Activated naive CD4-positive, alpha-beta T cell treated with anti-CD3 and anti-CD28 coated beads, Interleukin-2, amount 10 ng/mL, durations not matched to agents 7 days and 5 days (primary cell): Measurements from ENCODE around the gene CPB1.

Experiments used
- CTCF ChIA-PET: fragments of 350-600 bp; sonication (Branson Sonifier 250); formaldehyde crosslinking; loops from one replicate; lab custom pipeline; 2021; ENCODE audit warnings: antibody characterized with exemption; lab: Charles Lee
- DNase-seq: peaks from one replicate; pipeline ENCODE4 v3.0.0-alpha.2; 2020
- H3K27ac Mint-ChIP-seq: one replicate; pipeline ENCODE4 v1.8.0; 2021; ENCODE audit warnings: mild to moderate bottlenecking, moderate library complexity, mixed read lengths
- H3K27me3 Mint-ChIP-seq: one replicate; pipeline ENCODE4 v1.8.0; 2021; ENCODE audit warnings: mild to moderate bottlenecking, mixed read lengths
- H3K36me3 Mint-ChIP-seq: one replicate; pipeline ENCODE4 v1.8.0; 2021; ENCODE audit warnings: mixed read lengths
- H3K4me1 Mint-ChIP-seq: one replicate; pipeline ENCODE4 v1.8.0; 2021; ENCODE audit warnings: mixed read lengths
- H3K4me3 Mint-ChIP-seq: one replicate; pipeline ENCODE4 v1.8.0; 2021; ENCODE audit warnings: mild to moderate bottlenecking, moderate library complexity, mixed read lengths
- H3K9me3 Mint-ChIP-seq: one replicate; pipeline ENCODE4 v1.8.0; 2021; ENCODE audit warnings: mixed read lengths

The CPB1 gene

DNA sequence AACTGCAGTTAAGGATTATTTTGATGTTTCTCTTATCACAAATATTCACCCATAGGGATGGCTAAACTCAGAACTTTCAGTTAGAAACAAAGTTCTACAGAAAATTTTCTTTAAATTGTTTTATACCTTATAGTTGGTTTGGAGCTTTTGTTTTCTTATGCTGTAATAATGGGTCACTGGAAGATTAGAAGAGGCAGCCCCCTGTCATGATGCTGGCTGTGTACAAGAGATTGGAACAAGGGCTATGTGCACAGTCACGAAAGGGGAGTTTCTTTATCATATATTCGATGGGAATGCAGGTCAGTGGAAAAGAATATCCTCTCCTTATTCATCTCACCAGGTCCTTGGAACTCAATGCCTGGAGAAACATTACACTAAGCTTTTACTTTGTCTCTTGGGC lies 25.5 kb downstream of the CPB1 start:
- CTCF ChIA-PET: interaction anchor here (0.9 to 1.4 kb wide), 3 partner anchors 10 to 37 kb away, joined by 3 read pairs; no protein-coding TSS in a partner anchor
- H3K27me3 Mint-ChIP-seq: peaks cover 3% of the 10 kb centered on the region
- no peaks in the 10 kb centered on the region for H3K36me3 Mint-ChIP-seq
- no peak overlapping the region for H3K27ac Mint-ChIP-seq
- no peak overlapping the region for H3K4me3 Mint-ChIP-seq
- H3K4me1 Mint-ChIP-seq: no peaks in the 10 kb centered on the region
- DNase-seq: no peak
- H3K9me3 Mint-ChIP-seq: no peaks in the 10 kb centered on the region

GRCh38 chr3:148854061-148854460 lies 26.4 kb downstream of the CPB1 start:
- no peaks in the 10 kb centered on the region for H3K9me3 Mint-ChIP-seq
- no peak overlapping the region for H3K27ac Mint-ChIP-seq
- no peak overlapping the region for H3K4me3 Mint-ChIP-seq
- no peak for DNase-seq
- peaks cover 3% of the 10 kb centered on the region for H3K27me3 Mint-ChIP-seq
- CTCF ChIA-PET: interaction anchor here (0.9 to 1.1 kb wide), 2 partner anchors 9 to 36 kb away, joined by 3 read pairs; no protein-coding TSS in a partner anchor
- H3K36me3 Mint-ChIP-seq: no peaks in the 10 kb centered on the region
- H3K4me1 Mint-ChIP-seq: no peaks in the 10 kb centered on the region

DNA sequence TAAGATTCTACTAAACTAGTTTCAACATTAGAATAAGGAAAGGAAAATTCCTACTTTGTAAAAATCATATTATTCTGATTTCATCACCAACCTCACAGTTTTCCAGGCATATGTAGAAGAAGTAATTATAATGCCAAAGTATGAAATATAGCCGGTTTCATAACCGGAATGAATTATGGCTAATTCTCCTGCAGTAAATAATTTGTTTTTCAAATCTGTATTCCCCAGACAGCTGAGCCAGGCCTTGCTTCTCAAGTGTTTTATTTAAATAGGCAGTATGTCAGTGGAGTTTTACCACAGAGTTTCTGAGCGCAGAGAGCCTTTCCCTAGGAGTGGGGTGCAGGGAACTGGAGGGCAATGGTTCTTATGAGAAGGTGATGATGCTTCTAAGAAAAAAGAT lies 28.8 kb downstream of the CPB1 start:
- Mint-ChIP-seq H3K4me1 (no peaks in the 10 kb centered on the region), H3K36me3 (no peaks in the 10 kb centered on the region), H3K9me3 (no peaks in the 10 kb centered on the region), H3K4me3 (no peak overlapping the region), H3K27me3 (peaks cover 3% of the 10 kb centered on the region), H3K27ac (no peak overlapping the region)
- CTCF ChIA-PET: no interaction called here
- DNase-seq: no peak

DNA sequence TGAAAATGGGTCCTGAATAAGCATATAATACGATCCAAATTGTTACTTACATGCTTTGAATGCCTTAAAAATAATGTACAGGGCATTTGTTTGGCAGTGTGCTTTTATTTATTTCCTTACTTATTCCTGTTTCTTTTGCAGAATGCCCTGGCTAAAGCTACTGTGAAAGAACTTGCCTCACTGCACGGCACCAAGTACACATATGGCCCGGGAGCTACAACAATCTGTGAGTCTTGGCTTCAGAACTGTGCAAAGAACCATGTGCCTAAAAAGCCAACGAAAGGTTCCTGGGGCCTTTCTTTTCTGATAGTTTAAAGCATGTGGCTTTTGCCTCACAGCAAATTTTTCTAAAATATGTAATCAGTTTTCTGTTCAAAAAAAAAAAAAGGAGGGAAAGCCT lies 29.7 kb downstream of the CPB1 start:
- Mint-ChIP-seq H3K36me3 (no peaks in the 10 kb centered on the region), H3K27ac (no peak overlapping the region), H3K9me3 (no peaks in the 10 kb centered on the region), H3K4me3 (no peak overlapping the region), H3K27me3 (peaks cover 8% of the 10 kb centered on the region), H3K4me1 (no peaks in the 10 kb centered on the region)
- CTCF ChIA-PET: interaction anchor here (0.6 to 1.2 kb wide), 3 partner anchors 18 to 98 kb away, joined by 3 to 4 read pairs (median 3); no protein-coding TSS in a partner anchor
- no peak for DNase-seq

DNA sequence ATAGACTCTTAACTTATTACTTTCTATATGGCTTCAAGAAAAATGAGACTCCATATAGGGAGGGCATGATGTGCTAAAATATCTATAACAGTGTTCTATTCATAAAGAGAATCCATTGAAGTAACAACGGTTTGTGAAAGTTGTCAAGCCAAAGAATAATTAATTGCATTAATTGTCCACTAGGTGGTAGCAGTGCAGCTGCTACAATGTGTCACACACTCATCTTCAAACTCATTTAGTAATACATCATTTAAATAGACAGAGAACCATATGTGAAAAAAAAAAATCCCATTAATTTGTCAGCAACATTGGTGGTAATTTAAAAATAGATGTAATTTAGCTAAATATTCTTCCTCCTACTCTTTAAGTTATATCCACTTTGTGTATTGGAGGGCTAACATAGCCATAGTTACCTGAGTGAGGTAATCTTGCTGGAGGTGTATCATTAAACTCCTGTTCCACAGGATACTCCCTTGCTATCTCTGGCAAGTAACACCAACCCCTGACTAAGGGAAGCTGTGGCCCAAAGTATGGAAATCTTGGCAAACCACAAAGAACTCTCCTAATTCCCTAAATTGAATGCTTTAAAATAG lies 33.8 kb downstream of the CPB1 start:
- no peak overlapping the region for H3K27ac Mint-ChIP-seq
- no peaks in the 10 kb centered on the region for H3K4me1 Mint-ChIP-seq
- no peaks in the 10 kb centered on the region for H3K36me3 Mint-ChIP-seq
- H3K9me3 Mint-ChIP-seq: no peaks in the 10 kb centered on the region
- CTCF ChIA-PET: interaction anchor here (0.6 to 5.4 kb wide), 11 partner anchors 15 to 587 kb away, joined by 3 to 83 read pairs (median 3); no protein-coding TSS in a partner anchor
- DNase-seq: no peak
- peaks cover 19% of the 10 kb centered on the region for H3K27me3 Mint-ChIP-seq
- H3K4me3 Mint-ChIP-seq: no peak overlapping the region

DNA sequence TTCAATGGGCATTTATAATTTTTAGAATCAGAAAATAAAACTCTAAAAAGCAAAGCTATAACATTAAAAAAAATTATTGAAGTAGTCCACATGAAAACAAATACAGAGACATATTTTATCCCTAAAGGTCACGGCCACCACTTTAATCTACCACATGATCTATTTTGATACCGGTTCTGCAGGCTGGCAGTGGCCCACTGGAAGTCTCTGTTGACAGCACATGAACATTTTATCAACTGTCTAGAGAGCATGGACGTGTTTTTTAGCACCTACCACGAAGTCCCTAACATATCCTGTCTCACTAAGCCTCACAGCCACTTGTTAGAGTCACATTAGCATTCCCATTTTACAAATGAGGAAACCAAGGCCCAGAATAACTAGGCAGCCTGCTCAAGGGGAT lies 35.7 kb downstream of the CPB1 start:
- no peak overlapping the region for H3K4me3 Mint-ChIP-seq
- no peak for DNase-seq
- H3K27me3 Mint-ChIP-seq: peaks cover 23% of the 10 kb centered on the region
- no peaks in the 10 kb centered on the region for H3K9me3 Mint-ChIP-seq
- H3K4me1 Mint-ChIP-seq: no peaks in the 10 kb centered on the region
- CTCF ChIA-PET: interaction anchor here (0.7 to 5.4 kb wide), 3 partner anchors 10 to 795 kb away, joined by 3 to 83 read pairs (median 3); no protein-coding TSS in a partner anchor
- no peak overlapping the region for H3K27ac Mint-ChIP-seq
- no peaks in the 10 kb centered on the region for H3K36me3 Mint-ChIP-seq

GRCh38 chr3:148863814-148864213 lies 36.2 kb downstream of the CPB1 start:
- no peaks in the 10 kb centered on the region for H3K9me3 Mint-ChIP-seq
- no peak overlapping the region for H3K4me3 Mint-ChIP-seq
- H3K27ac Mint-ChIP-seq: no peak overlapping the region
- CTCF ChIA-PET: interaction anchor here (0.7 to 5.4 kb wide), 2 partner anchors 81 to 795 kb away, joined by 3 to 83 read pairs; no protein-coding TSS in a partner anchor
- no peak for DNase-seq
- H3K36me3 Mint-ChIP-seq: no peaks in the 10 kb centered on the region
- H3K27me3 Mint-ChIP-seq: peaks cover 23% of the 10 kb centered on the region
- H3K4me1 Mint-ChIP-seq: no peaks in the 10 kb centered on the region

DNA sequence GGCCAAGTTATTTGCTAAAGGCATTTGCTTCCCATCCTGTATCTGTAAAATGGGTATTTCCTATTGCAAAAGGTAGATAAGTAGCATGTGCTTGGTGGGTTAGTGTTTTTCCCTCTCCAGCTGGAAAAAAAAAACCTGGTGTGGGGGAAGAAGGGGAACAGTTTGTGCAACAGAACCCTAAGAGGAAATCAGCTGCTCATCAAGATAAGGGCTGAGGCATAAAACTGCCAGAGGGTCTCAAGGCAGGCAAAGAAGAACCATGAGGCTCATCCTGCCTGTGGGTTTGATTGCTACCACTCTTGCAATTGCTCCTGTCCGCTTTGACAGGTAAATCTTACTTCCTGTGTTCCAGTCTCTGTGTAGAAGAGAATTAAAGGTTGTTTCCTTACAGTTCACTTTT lies 37.4 kb downstream of the CPB1 start, which contains the start of gene CPA3:
Gene CPA3, plus strand, starts transcription at position 248 of the 400 bp plus-strand sequence. Its CDS starts 12 bp downstream, at position 260.
- Mint-ChIP-seq H3K9me3 (no peaks in the 10 kb centered on the region), H3K4me1 (no peaks in the 10 kb centered on the region), H3K36me3 (no peaks in the 10 kb centered on the region), H3K27ac (no peak within 1 kb of the TSS), H3K4me3 (no peak within 1 kb of the TSS), H3K27me3 (peaks cover 23% of the 10 kb centered on the region)
- CTCF ChIA-PET: no interaction called here
- DNase-seq: no peak

DNA sequence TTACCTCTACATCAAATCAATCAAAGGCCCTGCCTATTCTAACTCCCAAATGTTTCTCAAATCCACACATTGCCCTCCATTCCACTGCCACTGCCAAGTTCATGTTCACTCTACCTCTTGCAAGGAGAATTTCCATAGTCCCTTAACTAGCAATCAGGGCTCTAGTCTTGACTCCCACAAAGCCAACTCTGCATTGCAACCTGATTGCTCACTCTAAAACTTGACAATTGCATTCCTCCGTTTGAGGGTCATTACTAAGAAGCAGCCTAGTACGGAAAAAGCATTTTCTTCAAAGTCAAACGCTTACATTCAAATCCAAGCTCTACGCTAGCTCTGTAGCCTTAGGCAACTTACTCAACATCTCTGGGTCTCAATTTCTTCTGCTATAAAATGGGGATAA lies 38.6 kb downstream of the CPB1 start:
- no peak overlapping the region for H3K27ac Mint-ChIP-seq
- no peaks in the 10 kb centered on the region for H3K9me3 Mint-ChIP-seq
- CTCF ChIA-PET: interaction anchor here (0.7 kb wide), 1 partner anchor 13 kb away, joined by 3 read pairs; no protein-coding TSS in a partner anchor
- H3K36me3 Mint-ChIP-seq: no peaks in the 10 kb centered on the region
- H3K4me1 Mint-ChIP-seq: no peaks in the 10 kb centered on the region
- H3K27me3 Mint-ChIP-seq: peaks cover 23% of the 10 kb centered on the region
- H3K4me3 Mint-ChIP-seq: no peak overlapping the region
- no peak for DNase-seq

DNA sequence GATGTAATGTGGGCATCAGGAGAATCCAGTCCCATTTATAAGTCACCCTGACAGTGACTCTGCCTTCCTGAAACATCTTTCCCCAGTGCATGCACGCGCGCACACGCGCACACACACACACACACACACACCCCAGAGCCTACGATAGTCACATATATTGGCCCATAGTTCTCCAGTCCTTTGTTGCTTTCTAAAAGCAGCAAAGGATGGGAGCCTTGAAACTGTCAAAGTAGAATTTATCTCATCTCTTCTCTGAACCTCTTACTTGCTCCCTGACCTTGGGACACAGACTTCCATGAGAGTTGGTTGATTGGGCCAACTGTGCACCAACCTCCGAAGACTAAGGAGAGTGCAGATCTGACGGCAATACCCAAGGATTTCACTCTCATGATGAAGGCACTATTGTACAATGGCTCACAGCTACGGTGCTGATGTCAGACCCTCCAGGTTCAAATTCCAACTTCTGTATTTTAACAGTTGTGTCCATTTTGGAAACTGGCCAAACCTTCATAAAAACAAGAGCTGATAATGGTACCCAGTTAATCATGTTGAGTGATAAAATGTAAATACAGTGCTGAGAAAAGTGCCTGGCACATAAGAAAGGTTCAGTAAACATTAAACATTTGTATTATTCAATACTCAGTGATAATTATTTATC lies 45.8 kb downstream of the CPB1 start:
- Mint-ChIP-seq H3K4me1 (no peaks in the 10 kb centered on the region), H3K36me3 (no peaks in the 10 kb centered on the region), H3K4me3 (no peak overlapping the region), H3K9me3 (no peaks in the 10 kb centered on the region), H3K27me3 (no peaks in the 10 kb centered on the region), H3K27ac (no peak overlapping the region)
- CTCF ChIA-PET: no interaction called here
- no peak for DNase-seq

DNA sequence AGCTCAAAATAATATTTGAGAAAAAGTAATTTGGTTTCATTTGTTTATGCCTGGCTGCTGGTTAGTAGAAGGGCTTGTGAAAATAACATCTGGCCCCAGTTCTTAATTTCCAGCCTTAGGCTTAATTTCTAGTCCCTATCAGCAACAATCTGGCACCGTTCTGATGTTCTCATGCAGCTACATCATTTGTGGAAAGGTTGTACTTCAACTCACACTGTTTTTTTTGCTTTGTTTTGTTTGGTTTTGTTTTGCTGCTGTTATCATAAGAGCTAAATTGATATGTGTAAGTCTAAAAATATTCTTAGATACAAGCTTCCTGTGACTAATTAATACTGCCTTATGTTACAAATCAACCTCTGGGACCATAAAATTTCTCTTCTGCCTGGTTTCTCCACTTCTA lies 46.4 kb downstream of the CPB1 start:
- no peaks in the 10 kb centered on the region for H3K27me3 Mint-ChIP-seq
- no peak for DNase-seq
- no peaks in the 10 kb centered on the region for H3K9me3 Mint-ChIP-seq
- H3K4me1 Mint-ChIP-seq: no peaks in the 10 kb centered on the region
- no peak overlapping the region for H3K27ac Mint-ChIP-seq
- no peaks in the 10 kb centered on the region for H3K36me3 Mint-ChIP-seq
- H3K4me3 Mint-ChIP-seq: no peak overlapping the region
- CTCF ChIA-PET: interaction anchor here (1.0 kb wide), 1 partner anchor 14 kb away, joined by 3 read pairs; no protein-coding TSS in a partner anchor

DNA sequence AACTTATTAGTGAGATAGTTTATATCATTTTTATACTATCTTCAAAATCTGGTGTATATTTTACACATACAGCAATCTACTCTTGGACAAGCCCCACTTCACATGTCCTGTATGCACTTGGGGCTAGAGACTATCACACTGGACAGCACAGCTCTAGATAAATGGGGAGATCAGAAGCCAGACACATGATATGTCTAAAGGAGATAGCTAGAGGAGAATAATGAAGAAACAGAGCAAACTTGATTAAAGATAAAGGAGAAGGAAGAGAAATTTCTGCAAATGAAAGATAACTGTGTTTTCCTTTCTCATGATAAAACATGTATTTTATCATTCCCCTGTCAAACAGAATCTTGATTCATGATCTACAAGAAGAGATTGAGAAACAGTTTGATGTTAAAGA lies 50.5 kb downstream of the CPB1 start:
- no peaks in the 10 kb centered on the region for H3K4me1 Mint-ChIP-seq
- DNase-seq: no peak
- peaks cover 4% of the 10 kb centered on the region for H3K27me3 Mint-ChIP-seq
- no peaks in the 10 kb centered on the region for H3K36me3 Mint-ChIP-seq
- no peak overlapping the region for H3K4me3 Mint-ChIP-seq
- CTCF ChIA-PET: no interaction called here
- H3K27ac Mint-ChIP-seq: no peak overlapping the region
- no peaks in the 10 kb centered on the region for H3K9me3 Mint-ChIP-seq

GRCh38 chr3:148879256-148879655 lies 51.6 kb downstream of the CPB1 start:
- peaks cover 4% of the 10 kb centered on the region for H3K27me3 Mint-ChIP-seq
- DNase-seq: no peak
- CTCF ChIA-PET: no interaction called here
- no peaks in the 10 kb centered on the region for H3K9me3 Mint-ChIP-seq
- H3K4me3 Mint-ChIP-seq: no peak overlapping the region
- no peaks in the 10 kb centered on the region for H3K4me1 Mint-ChIP-seq
- H3K27ac Mint-ChIP-seq: no peak overlapping the region
- no peaks in the 10 kb centered on the region for H3K36me3 Mint-ChIP-seq

- CTCF ChIA-PET: interaction anchor here (1.1 kb wide), 1 partner anchor 19 kb away, joined by 4 read pairs; no protein-coding TSS in a partner anchor
- Mint-ChIP-seq H3K27ac (no peak overlapping the region), H3K36me3 (no peaks in the 10 kb centered on the region), H3K9me3 (no peaks in the 10 kb centered on the region), H3K4me3 (no peak overlapping the region), H3K27me3 (peaks cover 4% of the 10 kb centered on the region), H3K4me1 (no peaks in the 10 kb centered on the region)
- DNase-seq: no peak
Observed at GRCh38 chr3:148880681-148881080, 53.1 kb downstream of the CPB1 start.
